Body of pancreas (tissue), 4 donors: Measurements from ENCODE around the gene PBX1.

ENCODE experiments used
- POLR2A ChIP-seq, 3 donors: fragments of 450-650 bp; IDR thresholded peaks; one replicate each; pipeline ENCODE4 v1.6.1; 2016; ENCODE audit warnings: antibody characterized with exemption in 3 of 3, mild to moderate bottlenecking in 2 of 3
- TF ChIP-seq, protein P1 (sequence below), 7 experiments: fragments of 450-650 bp in 4 of 7; fragments of 200-600 bp in 3 of 7; sonication (generic) in 3 of 7; IDR thresholded peaks; one replicate each; pipeline ENCODE4 v1.5.1; 2016 to 2019; ENCODE audit warnings: antibody characterized with exemption in 7 of 7

DNA sequence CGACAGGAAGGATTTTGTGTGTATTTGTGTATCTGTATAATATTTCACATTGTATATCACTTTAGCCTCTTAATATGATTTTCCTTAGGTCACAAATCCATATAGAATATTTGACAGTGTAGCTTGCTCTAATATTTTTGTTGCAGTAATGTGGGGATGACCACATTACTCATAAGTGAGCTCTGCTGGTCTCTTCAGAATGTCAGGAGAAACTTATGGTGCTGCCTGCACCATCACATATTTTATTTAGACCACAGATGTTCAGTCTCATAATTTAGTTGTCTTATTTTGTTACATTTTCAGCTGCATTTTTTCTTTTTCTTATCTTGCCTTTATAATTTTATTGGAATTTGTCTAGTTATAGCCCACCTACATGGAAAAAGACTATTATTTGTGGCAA is 205.3 kb downstream of the PBX1 start:
- TF ChIP-seq POLR2A (IDR thresholded peaks at IDR 0.05), result no peak
- TF ChIP-seq, protein P1, sequence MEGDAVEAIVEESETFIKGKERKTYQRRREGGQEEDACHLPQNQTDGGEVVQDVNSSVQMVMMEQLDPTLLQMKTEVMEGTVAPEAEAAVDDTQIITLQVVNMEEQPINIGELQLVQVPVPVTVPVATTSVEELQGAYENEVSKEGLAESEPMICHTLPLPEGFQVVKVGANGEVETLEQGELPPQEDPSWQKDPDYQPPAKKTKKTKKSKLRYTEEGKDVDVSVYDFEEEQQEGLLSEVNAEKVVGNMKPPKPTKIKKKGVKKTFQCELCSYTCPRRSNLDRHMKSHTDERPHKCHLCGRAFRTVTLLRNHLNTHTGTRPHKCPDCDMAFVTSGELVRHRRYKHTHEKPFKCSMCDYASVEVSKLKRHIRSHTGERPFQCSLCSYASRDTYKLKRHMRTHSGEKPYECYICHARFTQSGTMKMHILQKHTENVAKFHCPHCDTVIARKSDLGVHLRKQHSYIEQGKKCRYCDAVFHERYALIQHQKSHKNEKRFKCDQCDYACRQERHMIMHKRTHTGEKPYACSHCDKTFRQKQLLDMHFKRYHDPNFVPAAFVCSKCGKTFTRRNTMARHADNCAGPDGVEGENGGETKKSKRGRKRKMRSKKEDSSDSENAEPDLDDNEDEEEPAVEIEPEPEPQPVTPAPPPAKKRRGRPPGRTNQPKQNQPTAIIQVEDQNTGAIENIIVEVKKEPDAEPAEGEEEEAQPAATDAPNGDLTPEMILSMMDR (IDR thresholded peaks at IDR 0.05), result no peak
